Measurements from ENCODE around the gene RXRG.
"Not testable (repeated sequence)": the region's sequence is repeated elsewhere in the genome, so short reads cannot be mapped to it uniquely, and the experiment has no call there.

RXRG gene

GRCh38 chr1:165444897-165445370, at the start of gene RXRG:
RXRG (minus strand) TSS chr1:165445126; CDS start chr1:165444893, 233 bp downstream.
- no peak for DNase-seq (ENCODE audit: low spot score)

- no peak for DNase-seq (ENCODE audit: low spot score)
Measured at GRCh38 chr1:165492845-165493373, 48.0 kb upstream of the RXRG start.

DNA sequence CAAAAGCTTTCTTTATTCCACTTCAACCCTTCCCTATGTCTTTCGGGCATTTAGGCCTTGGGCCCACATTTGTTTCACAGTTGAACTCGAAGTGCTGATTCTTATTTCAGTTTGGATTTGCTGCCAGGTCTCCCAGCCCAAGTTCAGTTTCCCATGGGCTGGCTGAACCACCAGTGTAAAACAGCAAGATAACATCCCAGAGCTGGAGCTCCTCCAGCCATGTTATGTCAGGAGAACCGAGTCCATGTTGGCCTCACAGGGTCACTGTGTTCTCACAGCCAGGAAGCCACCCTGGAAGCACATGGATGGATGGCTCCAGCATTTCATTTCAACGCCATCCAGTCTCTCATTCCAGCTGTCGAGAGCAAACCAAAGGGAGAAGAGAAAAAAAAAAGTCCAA, 45.2 kb upstream of the RXRG start:
- DNase-seq (ENCODE audit: low spot score): no peak

DNA sequence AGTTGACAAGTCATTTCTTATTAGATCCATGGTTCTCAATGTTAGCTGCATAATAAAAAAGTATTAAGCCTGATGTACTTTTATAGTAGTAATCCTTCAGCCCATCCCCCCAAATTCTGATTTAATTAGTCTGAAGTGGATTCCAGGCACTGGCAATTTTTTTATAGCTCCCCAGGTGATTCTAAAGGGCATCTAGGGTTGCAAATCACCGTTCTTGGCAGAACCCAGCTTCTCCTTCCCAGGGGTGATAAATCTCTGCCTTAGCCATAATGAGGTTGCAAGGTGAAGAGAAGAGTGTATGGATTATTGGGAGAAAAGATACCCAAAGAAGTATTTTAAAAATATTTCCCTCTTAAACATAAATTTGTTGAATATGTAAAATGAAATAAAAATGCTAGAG, 43.0 kb upstream of the RXRG start:
- DNase-seq (ENCODE audit: low spot score): no peak

GRCh38 chr1:165486663-165487062, 41.7 kb upstream of the RXRG start:
- no peak for DNase-seq (ENCODE audit: low spot score)

DNA sequence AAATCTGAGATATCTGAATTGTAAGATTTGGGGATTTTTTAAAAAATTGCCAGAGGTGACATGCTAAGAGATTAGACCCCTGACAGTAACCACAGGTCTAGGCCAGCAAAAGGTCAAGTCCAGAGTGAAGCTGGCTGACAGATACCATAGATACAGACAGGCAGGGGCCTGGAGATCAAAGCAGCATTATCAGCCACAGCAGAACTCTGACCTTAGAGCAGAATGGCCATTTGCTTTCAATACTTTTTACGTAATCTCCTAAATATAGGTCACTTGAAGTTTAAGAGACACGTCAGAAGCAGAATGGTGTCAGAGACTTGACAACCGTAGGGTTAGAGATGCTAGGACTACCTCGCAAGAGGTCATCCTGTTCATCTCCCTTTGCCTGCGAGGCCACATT, 40.8 kb upstream of the RXRG start:
- DNase-seq (ENCODE audit: low spot score): no peak

GRCh38 chr1:165484532-165484931, 39.6 kb upstream of the RXRG start:
- no peak for DNase-seq (ENCODE audit: low spot score)

- no peak for DNase-seq (ENCODE audit: low spot score)
Measured at GRCh38 chr1:165483412-165483811, 38.5 kb upstream of the RXRG start.

- no peak for DNase-seq (ENCODE audit: low spot score)
Measured at GRCh38 chr1:165481820-165482532, 37.0 kb upstream of the RXRG start.

GRCh38 chr1:165476776-165477175, 31.9 kb upstream of the RXRG start:
- DNase-seq (ENCODE audit: low spot score): no peak

DNA sequence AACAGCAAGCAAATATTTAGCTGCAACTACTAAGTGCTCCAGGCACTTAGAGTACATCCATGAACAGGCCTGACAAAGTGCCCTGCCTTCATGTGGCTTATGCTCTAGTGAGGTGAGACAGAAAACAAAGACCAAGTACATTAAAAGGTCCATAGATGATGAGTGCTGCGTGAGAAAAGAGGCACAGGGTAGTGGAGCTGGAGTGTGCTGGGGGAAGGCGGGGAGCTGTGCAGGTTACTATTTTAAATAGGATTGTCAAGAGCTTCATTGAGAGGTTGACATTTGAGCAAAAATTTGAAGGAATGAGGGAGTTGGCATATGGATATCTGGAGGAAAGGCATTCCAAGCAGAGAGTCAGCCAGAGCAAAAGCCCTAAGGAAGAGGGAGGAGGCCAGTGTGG, 29.3 kb upstream of the RXRG start:
- DNase-seq (ENCODE audit: low spot score): no peak

DNA sequence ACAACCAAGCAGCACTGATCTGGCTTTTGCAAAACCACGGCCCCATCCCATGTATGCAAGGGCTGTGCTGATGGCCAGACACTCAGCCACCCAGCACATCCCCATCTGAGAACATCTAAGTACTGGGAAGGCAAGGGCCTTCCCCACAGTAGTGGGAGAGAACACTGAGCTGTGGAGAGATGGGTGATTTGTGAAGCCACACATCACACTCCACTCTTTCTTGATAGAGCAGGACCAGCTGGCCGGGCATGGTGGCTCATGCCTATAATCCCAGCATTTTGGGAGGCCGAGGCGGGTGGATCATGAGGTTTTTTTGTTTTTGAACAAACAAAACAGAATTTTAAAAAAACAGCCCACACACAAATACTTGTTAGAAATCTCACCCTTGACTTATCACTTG, 28.2 kb upstream of the RXRG start:
- no peak for DNase-seq (ENCODE audit: low spot score)

- no peak for DNase-seq (ENCODE audit: low spot score)
Measured at GRCh38 chr1:165468726-165469249, 23.9 kb upstream of the RXRG start.

- DNase-seq (ENCODE audit: low spot score): no peak
Measured at GRCh38 chr1:165468253-165468652, 23.3 kb upstream of the RXRG start.

GRCh38 chr1:165467706-165468105, 22.8 kb upstream of the RXRG start:
- DNase-seq (ENCODE audit: low spot score): no peak

DNA sequence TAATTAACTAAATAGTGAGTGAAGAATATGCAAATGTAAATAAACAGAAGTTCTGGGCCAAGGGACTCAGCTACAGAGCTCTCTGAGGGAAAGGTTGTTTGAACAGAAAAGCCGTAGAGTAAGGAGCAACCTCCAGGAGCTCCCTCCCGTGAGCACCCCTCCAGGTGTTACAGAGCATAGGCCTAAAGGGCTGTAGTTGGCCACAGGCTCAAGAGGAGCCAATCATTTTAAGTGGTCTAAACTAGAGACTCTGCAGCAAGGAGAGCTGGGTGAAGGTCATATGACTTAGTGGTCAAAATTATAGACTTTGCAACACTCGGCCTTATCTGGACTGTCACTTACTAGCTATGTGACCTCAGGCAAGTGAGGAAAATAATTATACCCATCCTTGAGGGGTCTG, 19.1 kb upstream of the RXRG start:
- no peak for DNase-seq (ENCODE audit: low spot score)

GRCh38 chr1:165459683-165460082, 14.8 kb upstream of the RXRG start:
- not testable (repeated sequence) for DNase-seq (ENCODE audit: low spot score)

DNA sequence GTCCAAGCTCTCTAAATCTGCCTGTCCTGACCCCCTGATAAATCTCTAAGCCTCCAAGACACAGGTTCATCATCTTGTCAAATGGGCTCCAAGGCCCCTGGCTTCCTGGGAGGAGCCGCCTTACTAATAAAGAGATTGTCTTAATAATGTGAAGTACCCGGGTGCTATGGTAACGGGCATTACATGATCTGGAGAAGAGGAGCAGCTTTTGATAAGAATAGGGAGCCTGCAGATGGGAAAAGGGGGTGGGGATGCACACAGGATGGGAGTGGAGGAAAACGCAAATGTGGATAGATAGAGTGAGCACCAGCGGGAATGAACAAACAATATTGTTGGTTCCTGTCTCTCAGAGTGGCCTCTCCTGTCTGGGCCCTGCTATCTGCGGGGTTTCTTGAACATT, 11.9 kb upstream of the RXRG start:
- no peak for DNase-seq (ENCODE audit: low spot score)

DNA sequence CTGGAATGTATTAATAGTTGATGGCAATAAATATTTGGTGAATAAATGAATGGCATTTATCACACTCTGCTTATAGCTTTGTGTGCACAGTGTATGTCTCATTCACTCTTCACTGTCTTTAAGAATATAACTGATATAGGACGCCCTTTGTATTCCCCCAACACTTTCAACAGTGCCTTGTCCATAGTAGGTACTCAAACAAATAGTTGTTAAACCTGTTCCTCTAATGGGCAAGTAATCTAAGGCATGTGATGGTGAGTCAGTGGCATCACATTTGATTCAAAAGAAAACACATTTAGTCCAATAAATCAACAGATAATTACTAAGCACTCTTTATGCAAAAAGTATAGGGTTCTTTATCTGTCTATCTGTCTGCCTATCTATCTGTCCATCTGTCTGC, 11.2 kb upstream of the RXRG start:
- no peak for DNase-seq (ENCODE audit: low spot score)

DNA sequence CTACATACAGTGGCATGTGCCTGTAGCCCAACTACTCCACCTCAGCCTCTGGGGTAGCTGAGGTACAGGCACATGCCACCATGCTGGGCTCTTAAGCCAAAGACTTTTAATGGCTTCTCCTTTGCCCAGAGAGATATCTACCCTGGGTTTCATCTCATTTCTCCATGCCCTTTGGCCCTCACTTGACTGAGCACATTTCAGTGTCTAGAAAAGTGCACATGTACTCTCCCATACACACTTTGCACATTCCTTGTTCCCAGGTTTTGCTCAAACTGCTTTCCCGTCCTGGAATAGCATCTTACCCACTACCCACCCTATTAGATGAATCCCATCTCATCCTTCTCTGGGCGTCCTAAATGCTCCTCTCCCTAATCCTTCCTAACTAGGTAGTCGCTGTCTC, 10.2 kb upstream of the RXRG start:
- DNase-seq (ENCODE audit: low spot score): no peak

- no peak for DNase-seq (ENCODE audit: low spot score)
Measured at GRCh38 chr1:165454091-165454610, 9.2 kb upstream of the RXRG start.

GRCh38 chr1:165452336-165453130, 7.6 kb upstream of the RXRG start:
- no peak for DNase-seq (ENCODE audit: low spot score)

DNA sequence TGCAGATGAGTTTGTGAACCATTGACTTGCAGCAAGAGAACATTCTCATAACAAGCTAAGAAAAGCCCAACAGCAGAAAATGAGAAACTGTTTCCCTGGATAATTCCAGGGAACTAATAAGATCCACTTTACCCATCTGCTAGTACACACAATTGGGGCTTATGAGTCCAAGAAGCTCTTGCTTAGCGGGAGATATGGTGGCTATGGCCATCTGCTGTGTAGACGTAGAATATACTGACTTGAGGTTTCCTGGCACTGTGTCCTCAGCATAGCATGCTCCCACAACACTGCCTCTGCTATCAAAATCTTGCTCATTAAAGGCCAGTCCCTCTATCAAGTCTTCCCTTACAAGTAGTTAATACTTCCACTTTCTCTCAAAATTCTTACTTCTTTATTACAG, 6.8 kb upstream of the RXRG start:
- no peak for DNase-seq (ENCODE audit: low spot score)

All from cerebellar cortex (tissue), 1 donor.